HEK293T (cell line): ENCODE results near the gene AAK1.

ENCODE experiments used
- CTCF ChIA-PET: fragments of 350-600 bp; formaldehyde crosslinking; extraction: SDS; loops from one replicate; lab custom pipeline; 2021; ENCODE audit warnings: antibody characterized with exemption, inconsistent platforms; lab: Yijun Ruan, JAX
- POLR2A ChIA-PET: fragments of 350-600 bp; formaldehyde crosslinking; extraction: SDS; loops from one replicate; lab custom pipeline; 2020; ENCODE audit warnings: antibody characterized with exemption, inconsistent platforms; lab: Yijun Ruan, JAX
- DNase-seq: peaks from one replicate; pipeline ENCODE4 v3.0.0; 2012; ENCODE audit warnings: mixed read lengths; ENCODE audit errors: extremely low spot score
- ARNT ChIP-seq: fragments of 450-650 bp; IDR thresholded peaks from 2 replicates; pipeline ENCODE4 v1.6.1; 2017; ENCODE audit warnings: mild to moderate bottlenecking
- BHLHE40 ChIP-seq: fragments of 450-650 bp; IDR thresholded peaks from 2 replicates; pipeline ENCODE4 v1.6.1; 2016; ENCODE audit warnings: mild to moderate bottlenecking, moderate library complexity, borderline replicate concordance
- CTBP1 ChIP-seq: fragments of 450-650 bp; IDR thresholded peaks from 2 replicates; pipeline ENCODE4 v1.6.1; 2016; ENCODE audit warnings: borderline replicate concordance
- ELF4 ChIP-seq: fragments of 450-650 bp; IDR thresholded peaks from 2 replicates; pipeline ENCODE4 v1.6.1; 2017; ENCODE audit warnings: antibody characterized with exemption
- FOXA1 ChIP-seq: fragments of 450-650 bp; IDR thresholded peaks from 2 replicates; pipeline ENCODE4 v1.6.1; 2016; ENCODE audit warnings: mild to moderate bottlenecking
- FOXK2 ChIP-seq: fragments of 450-650 bp; IDR thresholded peaks from 2 replicates; pipeline ENCODE4 v1.6.1; 2016; ENCODE audit warnings: mild to moderate bottlenecking
- FOXM1 ChIP-seq: fragments of 450-650 bp; IDR thresholded peaks from 2 replicates; pipeline ENCODE4 v1.6.1; 2017; ENCODE audit warnings: mild to moderate bottlenecking, borderline replicate concordance
- HDGF ChIP-seq: fragments of 450-650 bp; IDR thresholded peaks from 2 replicates; pipeline ENCODE4 v1.6.1; 2017; ENCODE audit warnings: antibody characterized with exemption, borderline replicate concordance
- L3MBTL2 ChIP-seq: fragments of 450-650 bp; conservative IDR thresholded peaks from 2 replicates; pipeline ENCODE4 v1.6.1; 2016; ENCODE audit warnings: mild to moderate bottlenecking
- LEF1 ChIP-seq: fragments of 450-650 bp; IDR thresholded peaks from 2 replicates; pipeline ENCODE4 v1.6.1; 2017; ENCODE audit warnings: mild to moderate bottlenecking, borderline replicate concordance
- NFRKB ChIP-seq: fragments of 450-650 bp; IDR thresholded peaks from 2 replicates; pipeline ENCODE4 v1.6.1; 2016; ENCODE audit warnings: mild to moderate bottlenecking, moderate library complexity
- PKNOX1 ChIP-seq: fragments of 450-650 bp; IDR thresholded peaks from 2 replicates; pipeline ENCODE4 v1.6.1; 2016
- SP1 ChIP-seq: fragments of 450-650 bp; IDR thresholded peaks from 2 replicates; pipeline ENCODE4 v1.6.1; 2017
- SUZ12 ChIP-seq: fragments of 450-650 bp; IDR thresholded peaks from 2 replicates; pipeline ENCODE4 v1.6.1; 2016; ENCODE audit warnings: mild to moderate bottlenecking
- TARDBP ChIP-seq: fragments of 450-650 bp; IDR thresholded peaks from 2 replicates; pipeline ENCODE4 v1.6.1; 2016
- ZNF384 ChIP-seq: fragments of 450-650 bp; IDR thresholded peaks from 2 replicates; pipeline ENCODE4 v1.6.1; 2016

The AAK1 gene

GRCh38 chr2:69643602-69644505, at the start of gene AAK1:
Gene AAK1 (minus strand): TSS chr2:69643739. CDS start chr2:69643040, 699 bp downstream.
- TF ChIP-seq TARDBP (no peak), FOXA1 (no peak), PKNOX1 (peak; percentile 65), FOXM1 (no peak), LEF1 (peak; percentile 74), CTBP1 (no peak), ELF4 (peak; percentile 92), NFRKB (no peak), BHLHE40 (no peak), FOXK2 (no peak), SP1 (no peak), L3MBTL2 (peak; percentile 67), SUZ12 (0 out of 2 replicates have a peak, but pooled peaks have one; percentile 47), ZNF384 (no peak), ARNT (0 out of 2 replicates have a peak, but pooled peaks have one; percentile 35), HDGF (no peak)
- ChIA-PET CTCF (interaction anchor here (0.7 to 1.1 kb wide), 2 partner anchors 56 to 71 kb away, joined by 3 read pairs; no protein-coding TSS in a partner anchor), POLR2A (interaction anchor here (0.7 to 1.3 kb wide), 6 partner anchors 10 to 89 kb away, joined by 3 to 4 read pairs (median 4); no protein-coding TSS in a partner anchor)
- DNase-seq: peak; percentile 86

- ChIA-PET CTCF (no interaction called here), POLR2A (interaction anchor here (0.9 kb wide), 1 partner anchor 110 kb away, joined by 3 read pairs; no protein-coding TSS in a partner anchor)
- no peak for TF ChIP-seq ZNF384
- no peak for TF ChIP-seq PKNOX1
- no peak for TF ChIP-seq NFRKB
- TF ChIP-seq TARDBP: no peak
- TF ChIP-seq SUZ12: no peak
- TF ChIP-seq SP1: no peak
- TF ChIP-seq ELF4: no peak
- TF ChIP-seq FOXA1: no peak
- no peak for TF ChIP-seq ARNT
- no peak for TF ChIP-seq BHLHE40
- no peak for TF ChIP-seq CTBP1
- no peak for TF ChIP-seq FOXK2
- TF ChIP-seq L3MBTL2: no peak
- TF ChIP-seq FOXM1: no peak
- no peak for TF ChIP-seq HDGF
- TF ChIP-seq LEF1: no peak
- no peak for DNase-seq
These were observed 48.9 kb upstream of the AAK1 start for GRCh38 chr2:69692424-69692823.

GRCh38 chr2:69689969-69690368, 46.4 kb upstream of the AAK1 start:
- no peak for TF ChIP-seq ELF4
- TF ChIP-seq TARDBP: no peak
- no peak for TF ChIP-seq NFRKB
- no peak for TF ChIP-seq L3MBTL2
- no peak for TF ChIP-seq ZNF384
- no peak for TF ChIP-seq CTBP1
- no peak for TF ChIP-seq BHLHE40
- TF ChIP-seq FOXA1: no peak
- no peak for TF ChIP-seq FOXM1
- no peak for TF ChIP-seq ARNT
- no peak for TF ChIP-seq FOXK2
- no peak for TF ChIP-seq HDGF
- TF ChIP-seq SUZ12: no peak
- TF ChIP-seq SP1: no peak
- TF ChIP-seq LEF1: no peak
- ChIA-PET CTCF (no interaction called here), POLR2A (no interaction called here)
- no peak for DNase-seq

- TF ChIP-seq BHLHE40 (no peak), LEF1 (no peak), FOXM1 (no peak), ZNF384 (no peak), TARDBP (no peak), FOXK2 (no peak), SP1 (no peak)
- no peak for DNase-seq
- POLR2A ChIA-PET: no interaction called here
- CTCF ChIA-PET: no interaction called here
These were observed 45.9 kb upstream of the AAK1 start for GRCh38 chr2:69689466-69689865.

- TF ChIP-seq NFRKB (no peak), ZNF384 (no peak), SUZ12 (no peak), PKNOX1 (no peak), ELF4 (no peak), ARNT (no peak), FOXA1 (no peak), LEF1 (no peak), SP1 (no peak)
- CTCF ChIA-PET: no interaction called here
- DNase-seq: no peak
- POLR2A ChIA-PET: no interaction called here
These were observed 44.6 kb upstream of the AAK1 start for GRCh38 chr2:69687971-69688611.
